NCI-H2171 (cell line): ENCODE data around the gene SGCE.

Source experiments
- DNase-seq: peaks from one replicate; lab custom pipeline; 2025; lab: John Stamatoyannopoulos, UW

SGCE gene

GRCh38 chr7:94658826-94659225 is 2.9 kb upstream of the SGCE start:
- no peak for DNase-seq

- peak; percentile 98 for DNase-seq
Measured at GRCh38 chr7:94657771-94658693, 2.1 kb upstream of the SGCE start.

GRCh38 chr7:94656925-94657731 is 1.2 kb upstream of the SGCE start:
- no peak for DNase-seq

GRCh38 chr7:94656658-94656924 is 658 bp upstream of the SGCE start:
- DNase-seq = peak; percentile 9

- DNase-seq = peak; percentile 3
Measured at GRCh38 chr7:94655126-94655847, 646 bp downstream of the SGCE start.

- no peak for DNase-seq
Measured at GRCh38 chr7:94654783-94655125, 1.2 kb downstream of the SGCE start.

- no peak for DNase-seq
Measured at GRCh38 chr7:94650147-94651051, 5.5 kb downstream of the SGCE start.

- no peak for DNase-seq
Measured at GRCh38 chr7:94649450-94649849, 6.5 kb downstream of the SGCE start.

- no peak for DNase-seq
Measured at GRCh38 chr7:94648731-94649130, 7.2 kb downstream of the SGCE start.

GRCh38 chr7:94647295-94647694 is 8.6 kb downstream of the SGCE start:
- DNase-seq = no peak

GRCh38 chr7:94643771-94644545 is 12.0 kb downstream of the SGCE start:
- no peak for DNase-seq

GRCh38 chr7:94642838-94643653 is 12.9 kb downstream of the SGCE start:
- DNase-seq = no peak

- DNase-seq = no peak
Measured at GRCh38 chr7:94639384-94639783, 16.5 kb downstream of the SGCE start.

GRCh38 chr7:94635687-94636086 is 20.2 kb downstream of the SGCE start:
- DNase-seq = no peak

- DNase-seq = no peak
Measured at GRCh38 chr7:94634502-94634901, 21.4 kb downstream of the SGCE start.

- no peak for DNase-seq
Measured at GRCh38 chr7:94633687-94634086, 22.2 kb downstream of the SGCE start.

GRCh38 chr7:94633014-94633341 is 23.0 kb downstream of the SGCE start:
- DNase-seq = no peak

- no peak for DNase-seq
Measured at GRCh38 chr7:94632338-94633013, 23.5 kb downstream of the SGCE start.

- no peak for DNase-seq
Measured at GRCh38 chr7:94630855-94631254, 25.1 kb downstream of the SGCE start.

- DNase-seq = no peak
Measured at GRCh38 chr7:94623820-94624219, 32.1 kb downstream of the SGCE start.
